Aorta (tissue), 5 donors: ENCODE measurements around the gene PLD4. TPM values are rescaled to one million over a fixed set of nuclear protein-coding genes. Genes with fewer than 3 reads are reported as not detected.

Experiments
- ATAC-seq: fragments of 200-7000 bp; cut with Tn5 transposase; one replicate; pipeline ENCODE4 v1.9.1; 2022; ENCODE audit warnings: moderate library complexity; ENCODE audit not compliant: low FRiP score
- DNase-seq, 2 donors: peaks; one replicate each; pipeline ENCODE4 v3.0.0-alpha.2; 2020
- H3K27ac ChIP-seq, 2 donors: one replicate each; pipeline ENCODE4 v1.5.1; 2013; ENCODE audit warnings: low read length in 2 of 2, mild to moderate bottlenecking in 2 of 2, moderate library complexity in 2 of 2, control low read depth in 1 of 2, inconsistent platforms in 1 of 2, low read depth in 1 of 2
- H3K27me3 ChIP-seq, 2 donors: one replicate each; pipeline ENCODE4 v1.6.1; 2013; ENCODE audit warnings: control low read depth in 1 of 2, low read length in 1 of 2, mild to moderate bottlenecking in 1 of 2, moderate library complexity in 1 of 2; ENCODE audit not compliant: insufficient read depth in 2 of 2, control insufficient read depth in 1 of 2
- H3K36me3 ChIP-seq, 2 donors: one replicate each; pipeline ENCODE4 v1.6.1; 2013; ENCODE audit warnings: control low read depth in 1 of 2, low read length in 1 of 2, mild to moderate bottlenecking in 1 of 2; ENCODE audit not compliant: insufficient read depth in 2 of 2, control insufficient read depth in 1 of 2
- H3K4me1 ChIP-seq, 2 donors: one replicate each; pipeline ENCODE4 v1.6.1; 2013; ENCODE audit warnings: low read length in 2 of 2, control low read depth in 1 of 2, mild to moderate bottlenecking in 1 of 2, moderate library complexity in 1 of 2; ENCODE audit not compliant: insufficient read depth in 2 of 2, control insufficient read depth in 1 of 2
- H3K4me3 ChIP-seq, 2 donors: one replicate each; pipeline ENCODE4 v1.5.1; 2013; ENCODE audit warnings: low read length in 2 of 2, control low read depth in 1 of 2, mild to moderate bottlenecking in 1 of 2
- H3K9me3 ChIP-seq: one replicate; pipeline ENCODE4 v1.6.1; 2013; ENCODE audit warnings: mild to moderate bottlenecking, low read length; ENCODE audit not compliant: control insufficient read depth
- WGBS, 2 donors: extraction: QIAGEN DNeasy Blood & Tissue Kit; methylation state at CpG; one replicate each; pipeline ENCODE4 v1.1.7; 2013; 5-methylcytosine and 5-hydroxymethylcytosine counted together
- intact Hi-C, 2 donors: fragments of 100-400 bp; cut with DNase I; formaldehyde crosslinking; loops; one replicate each; pipeline versions ENCODE4 v1.14.2 to v1.15.0; 2022
- polyA plus RNA-seq, 2 donors: library from polyadenylated mRNA; stranded (reverse); fragments of 200-250 nt; gene quantifications; one replicate each; pipeline ENCODE4 v1.2.3, GENCODE V29; 2013
- total RNA-seq, 2 donors: library from RNA; stranded (reverse); fragmentation: NEBNext Ultra II Directional; extraction: Animal tissue kit (Norgen Biotek cat#: 25700); gene quantifications; one replicate each; pipeline ENCODE4 v1.2.1, GENCODE V29; 2021
- donor health status: healthy with polysubstance abuse.
- donor health status: Bipolar disorder and iron deficiency.
- donor health status: DM: no; HTN: no; CAD: no.
- donor health status: DM: no; HTN: no; CAD: no.
- donor health status: DM: yes; HTN: yes; CAD: no.

PLD4 gene
- total and polyA plus RNA-seq, 4 donors: 0.38 to 1.7 (median 0.62) TPM; not detected in 1

GRCh38 chr14:104981699-104982541, 57.2 kb downstream of the PLD4 start:
- Histone ChIP-seq H3K4me1 (no peaks in the 10 kb centered on the region), H3K9me3 (no peaks in the 10 kb centered on the region)
- ATAC-seq: no peak

GRCh38 chr14:104982548-104983230, 58.0 kb downstream of the PLD4 start:
- no peak overlapping the region for H3K4me3 ChIP-seq
- no peaks in the 10 kb centered on the region for H3K27me3 ChIP-seq
- ATAC-seq (no peak), DNase-seq (peak; percentile 36 to 61)
- no peaks in the 10 kb centered on the region for H3K9me3 ChIP-seq
- H3K27ac ChIP-seq: no peak overlapping the region
- no peaks in the 10 kb centered on the region for H3K4me1 ChIP-seq
- no peaks in the 10 kb centered on the region for H3K36me3 ChIP-seq
- intact Hi-C loops: no loop called here
- 86 to 87% methylated on average over 10 of the region's 10 CpGs for WGBS, 2 donors

More at GRCh38 chr14:104981699-104982541, 57.2 kb downstream of the PLD4 start:
- DNase-seq: peak; percentile 44 to 74
- Histone ChIP-seq H3K36me3 (no peaks in the 10 kb centered on the region), H3K4me3 (no peak overlapping the region), H3K27me3 (no peaks in the 10 kb centered on the region), H3K27ac (no peak overlapping the region)
- 87 to 93% methylated on average over 15 to 17 of the region's 17 CpGs for WGBS, 2 donors
- intact Hi-C loops: no loop called here

Other genes starting within 250 kb of the PLD4 start
- gene INF2, start 235.3 kb upstream of the PLD4 start, total RNA-seq: 100 to 1,000 TPM in 1 of 2 donors, 10 to 100 TPM in 1; 84.9 to 102 TPM
- gene INF2, start 235.3 kb upstream of the PLD4 start, polyA plus RNA-seq: 100 to 1,000 TPM in 1 of 2 donors, 10 to 100 TPM in 1; 31.9 to 185 TPM
- gene ADSS1, start 200.7 kb upstream of the PLD4 start, total RNA-seq: 10 to 100 TPM; 44.8 to 63.2 TPM
- gene ADSS1, start 200.7 kb upstream of the PLD4 start, polyA plus RNA-seq: 10 to 100 TPM; 25.0 to 80.2 TPM
- gene SIVA1, start 171.7 kb upstream of the PLD4 start, total RNA-seq: 10 to 100 TPM; 74.3 to 83.0 TPM
- gene SIVA1, start 171.7 kb upstream of the PLD4 start, polyA plus RNA-seq: 100 to 1,000 TPM; 219 to 241 TPM
- gene AKT1, start 129.1 kb upstream of the PLD4 start, total RNA-seq: 100 to 1,000 TPM; 124 to 154 TPM
- 100 to 1,000 TPM in 1 of 2 donors, 10 to 100 TPM in 1; 93.2 to 118 TPM for gene AKT1, start 129.1 kb upstream of the PLD4 start, polyA plus RNA-seq
- 1 to 10 TPM; 4.4 to 4.7 TPM for gene ZBTB42, start 123.8 kb upstream of the PLD4 start, total RNA-seq
- 1 to 10 TPM; 1.6 to 1.9 TPM for gene ZBTB42, start 123.8 kb upstream of the PLD4 start, polyA plus RNA-seq
- gene CEP170B, start 59.6 kb upstream of the PLD4 start, total RNA-seq: 10 to 100 TPM; 30.0 to 36.2 TPM
- gene CEP170B, start 59.6 kb upstream of the PLD4 start, polyA plus RNA-seq: 10 to 100 TPM in 1 of 2 donors, 1 to 10 TPM in 1; 6.4 to 16.2 TPM
- 10 to 100 TPM; 25.5 to 61.3 TPM for gene AHNAK2, start 53.5 kb downstream of the PLD4 start, total RNA-seq
- 10 to 100 TPM in 1 of 2 donors, 1 to 10 TPM in 1; 4.6 to 10.6 TPM for gene AHNAK2, start 53.5 kb downstream of the PLD4 start, polyA plus RNA-seq
- gene CLBA1, start 60.9 kb downstream of the PLD4 start, total RNA-seq: 1 to 10 TPM; 2.6 to 5.1 TPM
- 10 to 100 TPM in 1 of 2 donors, 1 to 10 TPM in 1; 1.8 to 10.2 TPM for gene CLBA1, start 60.9 kb downstream of the PLD4 start, polyA plus RNA-seq
- 1 to 10 TPM; 4.1 to 5.9 TPM for gene CDCA4, start 96.2 kb downstream of the PLD4 start, total RNA-seq
- 1 to 10 TPM; 3.0 to 3.7 TPM for gene CDCA4, start 96.2 kb downstream of the PLD4 start, polyA plus RNA-seq
- gene GPR132, start 140.6 kb downstream of the PLD4 start, total RNA-seq: 1 to 10 TPM; 2.9 to 5.0 TPM
- 1 to 10 TPM in 1 of 2 donors, not detected in 1; 1.0 TPM for gene GPR132, start 140.6 kb downstream of the PLD4 start, polyA plus RNA-seq
- gene JAG2, start 243.9 kb downstream of the PLD4 start, total RNA-seq: 10 to 100 TPM; 15.0 to 32.1 TPM
- gene JAG2, start 243.9 kb downstream of the PLD4 start, polyA plus RNA-seq: 1 to 10 TPM in 1 of 2 donors, under 1 TPM in 1; 0.13 to 1.1 TPM